ENCODE results near the gene AMY1C. TPM values are rescaled to one million over a fixed set of nuclear protein-coding genes. Genes with fewer than 3 reads are reported as not detected.
"Not testable (repeated sequence)": the region's sequence is repeated elsewhere in the genome, so short reads cannot be mapped to it uniquely, and the experiment has no call there.

Gene AMY1C
- total RNA-seq (2014; rRNA removed; shearing (Covaris generic)) (not detected in 2 replicates), polyA plus RNA-seq (2016; fragmentation: Nextera tagmentation; extraction: Ambion mirVana) (not detected in 2 replicates)

GRCh38 chr1:103749598-103749997 lies at the start of gene AMY1C:
Gene AMY1C, plus strand, starts transcription at chr1:103749898. Its CDS starts 572 bp downstream, at chr1:103750470.
- H3K27me3 ChIP-seq (replicated peaks; ENCODE audit: insufficient read depth); H3F3A ChIP-seq (ENCODE audit: insufficient read depth); H3K9me3 ChIP-seq (ENCODE audit: low read depth); H3K4me1 ChIP-seq (ENCODE audit: insufficient read depth); H3K4me3 ChIP-seq; H3K36me3 ChIP-seq (ENCODE audit: low read depth); H2AFZ ChIP-seq; H3K79me2 ChIP-seq (ENCODE audit: insufficient read depth); H3K9me2 ChIP-seq (ENCODE audit: insufficient read depth); H3K9ac ChIP-seq; H3K27ac ChIP-seq; DNase-seq; in situ Hi-C loops (cut with MboI); H3K4me2 ChIP-seq (ENCODE audit: unreplicated experiment); H4K20me1 ChIP-seq (ENCODE audit: insufficient read depth): not testable (repeated sequence)
- WGBS, 2 experiments (ENCODE audit: low coverage in 1 of 2, low lambda C conversion rate in 2 of 2, missing lambda C conversion rate in 2 of 2): no CpG with 5 or more reads among the region's 5 CpGs

DNA sequence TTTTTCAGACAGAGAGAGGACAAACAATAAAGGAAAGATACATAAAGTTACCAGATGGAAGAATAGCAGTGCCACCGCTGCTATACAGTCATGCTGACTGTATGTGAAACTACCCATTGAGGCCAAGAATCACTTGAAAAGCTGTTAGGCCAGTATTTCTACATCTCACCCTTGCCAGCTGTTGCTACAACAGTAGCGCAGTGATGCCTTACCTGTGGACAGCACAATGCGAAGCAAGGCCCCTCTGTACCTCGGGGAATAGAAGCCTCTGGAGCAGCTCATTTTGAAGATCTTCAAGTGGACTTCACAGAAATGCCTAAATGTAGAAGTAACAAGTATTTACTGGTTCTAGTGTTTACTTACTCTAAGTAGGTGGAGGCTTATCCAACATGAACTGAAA lies 49.0 kb upstream of the AMY1C start:
- H3K27ac ChIP-seq; H3K9me2 ChIP-seq (ENCODE audit: insufficient read depth); H3K4me1 ChIP-seq (ENCODE audit: insufficient read depth); H3K79me2 ChIP-seq (ENCODE audit: insufficient read depth); in situ Hi-C loops (cut with MboI); H4K20me1 ChIP-seq (ENCODE audit: insufficient read depth); DNase-seq; H3K36me3 ChIP-seq (ENCODE audit: low read depth); H3K4me3 ChIP-seq; H3K9me3 ChIP-seq (ENCODE audit: low read depth); H3K27me3 ChIP-seq (replicated peaks; ENCODE audit: insufficient read depth); H3K9ac ChIP-seq; H3K4me2 ChIP-seq (ENCODE audit: unreplicated experiment); H2AFZ ChIP-seq; H3F3A ChIP-seq (ENCODE audit: insufficient read depth): not testable (repeated sequence)
- no CpG with 5 or more reads among the region's 4 CpGs for WGBS, 2 experiments (ENCODE audit: low coverage in 1 of 2, low lambda C conversion rate in 2 of 2, missing lambda C conversion rate in 2 of 2)

DNA sequence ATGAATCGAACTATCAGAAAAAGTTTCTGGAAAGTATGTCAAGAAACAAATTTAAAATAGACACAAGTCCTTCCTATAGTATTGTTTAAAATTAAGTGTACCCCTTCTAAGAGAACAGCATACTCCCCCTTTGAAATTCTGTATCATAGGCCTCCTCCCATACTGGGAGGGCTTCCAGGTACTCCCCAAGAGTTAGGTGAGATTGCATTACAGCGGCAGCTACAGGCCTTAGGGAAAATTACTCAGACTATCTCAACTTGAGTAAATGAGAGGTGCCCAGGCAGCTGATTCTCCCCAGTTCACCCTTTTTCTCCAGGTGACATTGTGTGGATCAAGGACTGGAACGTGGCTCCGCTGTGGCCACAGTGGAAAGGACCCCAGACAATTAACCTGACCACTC lies 48.4 kb upstream of the AMY1C start:
- H4K20me1 ChIP-seq (ENCODE audit: insufficient read depth); DNase-seq; in situ Hi-C loops (cut with MboI); H3K4me2 ChIP-seq (ENCODE audit: unreplicated experiment); H3K36me3 ChIP-seq (ENCODE audit: low read depth); H3K4me1 ChIP-seq (ENCODE audit: insufficient read depth); H2AFZ ChIP-seq; H3K79me2 ChIP-seq (ENCODE audit: insufficient read depth); H3K9ac ChIP-seq; H3K27me3 ChIP-seq (replicated peaks; ENCODE audit: insufficient read depth); H3K4me3 ChIP-seq; H3K9me2 ChIP-seq (ENCODE audit: insufficient read depth); H3F3A ChIP-seq (ENCODE audit: insufficient read depth); H3K9me3 ChIP-seq (ENCODE audit: low read depth); H3K27ac ChIP-seq: not testable (repeated sequence)
- WGBS, 2 experiments (ENCODE audit: low coverage in 1 of 2, low lambda C conversion rate in 2 of 2, missing lambda C conversion rate in 2 of 2): no CpG with 5 or more reads among the region's 4 CpGs

GRCh38 chr1:103707670-103708069 lies 42.0 kb upstream of the AMY1C start:
- H3K4me2 ChIP-seq (ENCODE audit: unreplicated experiment); H3K9ac ChIP-seq; H3K27me3 ChIP-seq (replicated peaks; ENCODE audit: insufficient read depth); H3K79me2 ChIP-seq (ENCODE audit: insufficient read depth); in situ Hi-C loops (cut with MboI); H3K27ac ChIP-seq; H3K4me1 ChIP-seq (ENCODE audit: insufficient read depth); H3K36me3 ChIP-seq (ENCODE audit: low read depth); H3K9me2 ChIP-seq (ENCODE audit: insufficient read depth); DNase-seq; H4K20me1 ChIP-seq (ENCODE audit: insufficient read depth); H3F3A ChIP-seq (ENCODE audit: insufficient read depth); H2AFZ ChIP-seq; H3K4me3 ChIP-seq; H3K9me3 ChIP-seq (ENCODE audit: low read depth): not testable (repeated sequence)
- no CpG with 5 or more reads among the region's 3 CpGs for WGBS, 2 experiments (ENCODE audit: low coverage in 1 of 2, low lambda C conversion rate in 2 of 2, missing lambda C conversion rate in 2 of 2)

DNA sequence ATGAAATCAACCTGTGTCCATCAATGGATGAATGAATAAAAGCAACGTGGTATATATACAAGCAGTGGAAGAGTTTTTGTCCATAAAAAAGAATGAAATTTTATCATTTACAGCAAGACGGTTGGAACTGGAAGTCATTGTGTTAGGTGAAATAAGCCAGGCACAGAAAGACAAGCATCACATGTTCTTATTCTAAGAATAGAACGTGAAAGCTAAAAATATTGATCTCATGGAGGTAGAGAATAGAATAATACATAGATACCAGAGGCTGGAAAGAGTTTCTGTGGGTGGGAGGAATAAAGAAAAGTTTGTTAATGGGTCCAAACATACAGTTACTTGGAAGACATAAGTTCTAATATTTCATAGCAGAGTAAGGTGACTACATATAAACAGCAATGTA lies 39.3 kb upstream of the AMY1C start:
- H3K4me3 ChIP-seq; H3K4me1 ChIP-seq (ENCODE audit: insufficient read depth); in situ Hi-C loops (cut with MboI); H3K27me3 ChIP-seq (replicated peaks; ENCODE audit: insufficient read depth); H3K9me2 ChIP-seq (ENCODE audit: insufficient read depth); H3K36me3 ChIP-seq (ENCODE audit: low read depth); H3K79me2 ChIP-seq (ENCODE audit: insufficient read depth); H3K9ac ChIP-seq; H2AFZ ChIP-seq; H3K27ac ChIP-seq; H4K20me1 ChIP-seq (ENCODE audit: insufficient read depth); H3F3A ChIP-seq (ENCODE audit: insufficient read depth); H3K4me2 ChIP-seq (ENCODE audit: unreplicated experiment); DNase-seq; H3K9me3 ChIP-seq (ENCODE audit: low read depth): not testable (repeated sequence)
- WGBS, 2 experiments (ENCODE audit: low coverage in 1 of 2, low lambda C conversion rate in 2 of 2, missing lambda C conversion rate in 2 of 2): no CpG with 5 or more reads among the region's 3 CpGs

DNA sequence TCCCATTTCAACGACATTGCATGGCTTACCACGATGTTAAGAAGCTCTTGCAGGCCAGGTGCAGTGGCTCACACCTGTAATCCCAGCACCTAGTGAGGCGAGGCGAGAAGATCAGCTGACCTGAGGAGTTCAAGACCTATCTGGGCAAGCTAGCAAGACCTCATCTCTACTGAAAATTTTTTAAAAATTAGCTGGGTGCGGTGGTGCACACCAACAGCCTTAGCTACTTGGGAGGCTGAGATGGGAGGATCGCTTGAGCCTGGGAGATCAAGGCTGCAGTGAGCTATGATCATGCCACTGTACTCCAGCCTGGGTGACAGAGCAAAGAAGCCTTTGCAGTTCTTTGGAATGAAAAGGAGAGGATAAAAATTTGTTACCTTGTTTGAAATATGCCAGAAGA lies 32.3 kb upstream of the AMY1C start:
- H3K27ac ChIP-seq; H3K4me3 ChIP-seq; H3F3A ChIP-seq (ENCODE audit: insufficient read depth); H3K9me2 ChIP-seq (ENCODE audit: insufficient read depth); DNase-seq; in situ Hi-C loops (cut with MboI); H3K27me3 ChIP-seq (replicated peaks; ENCODE audit: insufficient read depth); H3K9ac ChIP-seq; H2AFZ ChIP-seq; H3K4me2 ChIP-seq (ENCODE audit: unreplicated experiment); H4K20me1 ChIP-seq (ENCODE audit: insufficient read depth); H3K4me1 ChIP-seq (ENCODE audit: insufficient read depth); H3K36me3 ChIP-seq (ENCODE audit: low read depth); H3K79me2 ChIP-seq (ENCODE audit: insufficient read depth); H3K9me3 ChIP-seq (ENCODE audit: low read depth): not testable (repeated sequence)
- 17 to 33% methylated on average over 6 of the region's 6 CpGs for WGBS, 2 experiments (ENCODE audit: low coverage in 1 of 2, low lambda C conversion rate in 2 of 2, missing lambda C conversion rate in 2 of 2)

- H3K27ac ChIP-seq; in situ Hi-C loops (cut with MboI); H3K79me2 ChIP-seq (ENCODE audit: insufficient read depth); H3F3A ChIP-seq (ENCODE audit: insufficient read depth); H3K4me2 ChIP-seq (ENCODE audit: unreplicated experiment); H3K4me1 ChIP-seq (ENCODE audit: insufficient read depth); H4K20me1 ChIP-seq (ENCODE audit: insufficient read depth); H3K27me3 ChIP-seq (replicated peaks; ENCODE audit: insufficient read depth); H3K9me2 ChIP-seq (ENCODE audit: insufficient read depth); H2AFZ ChIP-seq; H3K9ac ChIP-seq; H3K4me3 ChIP-seq; H3K9me3 ChIP-seq (ENCODE audit: low read depth); H3K36me3 ChIP-seq (ENCODE audit: low read depth); DNase-seq: not testable (repeated sequence)
- no CpG with 5 or more reads among the region's 2 CpGs for WGBS, 2 experiments (ENCODE audit: low coverage in 1 of 2, low lambda C conversion rate in 2 of 2, missing lambda C conversion rate in 2 of 2)
Measured at GRCh38 chr1:103721473-103721872, 28.2 kb upstream of the AMY1C start.

- H3K4me1 ChIP-seq (ENCODE audit: insufficient read depth); H3K4me3 ChIP-seq; H3K36me3 ChIP-seq (ENCODE audit: low read depth); H3K79me2 ChIP-seq (ENCODE audit: insufficient read depth); H3K27ac ChIP-seq; H3K9ac ChIP-seq; H3K9me3 ChIP-seq (ENCODE audit: low read depth); H3F3A ChIP-seq (ENCODE audit: insufficient read depth); H2AFZ ChIP-seq; H4K20me1 ChIP-seq (ENCODE audit: insufficient read depth); DNase-seq; H3K4me2 ChIP-seq (ENCODE audit: unreplicated experiment); H3K27me3 ChIP-seq (replicated peaks; ENCODE audit: insufficient read depth); in situ Hi-C loops (cut with MboI); H3K9me2 ChIP-seq (ENCODE audit: insufficient read depth): not testable (repeated sequence)
- no CpG with 5 or more reads among the region's 3 CpGs for WGBS, 2 experiments (ENCODE audit: low coverage in 1 of 2, low lambda C conversion rate in 2 of 2, missing lambda C conversion rate in 2 of 2)
Measured at GRCh38 chr1:103735334-103735733, 14.4 kb upstream of the AMY1C start.

Data from GM23248 (cell line).